Bronchial epithelial cell (primary cell): Measurements from ENCODE around the gene NUP107. TPM values are rescaled to one million over a fixed set of nuclear protein-coding genes. Genes with fewer than 3 reads are reported as not detected.

Source experiments
- DNase-seq: peaks from one replicate; pipeline ENCODE4 v3.0.0-alpha.2; 2010; ENCODE audit warnings: low read depth
- FAIRE-seq: peaks from 2 replicates; lab custom pipeline; 2011; peaks lifted over from hg19 to GRCh38; lab: Jason Lieb, UNC
- H3K27me3 ChIP-seq: 2 replicates; pipeline ENCODE4 v1.5.1; 2011; ENCODE audit warnings: low read length; ENCODE audit not compliant: control insufficient read depth, insufficient read depth
- H3K36me3 ChIP-seq: 2 replicates; pipeline ENCODE4 v1.5.1; 2011; ENCODE audit warnings: low read length; ENCODE audit not compliant: control insufficient read depth, insufficient read depth
- H3K4me3 ChIP-seq: 2 replicates; pipeline ENCODE4 v1.5.1; 2011; ENCODE audit warnings: mild to moderate bottlenecking, low read depth, low read length, control low read depth
- total RNA-seq: library from RNA; depleted of rRNA; stranded (reverse); fragments of >200 nt; gene quantifications from 2 replicates; pipeline ENCODE4 v1.2.1, GENCODE V29; 2014
- TF ChIP-seq, protein P1 (sequence below): IDR thresholded peaks from 2 replicates; pipeline ENCODE4 v1.5.1; 2011; ENCODE audit warnings: mild to moderate bottlenecking, moderate library complexity, low read length, control low read depth, inconsistent platforms; ENCODE audit not compliant: insufficient read depth, severe bottlenecking

Gene NUP107
- total RNA-seq, 1 donor from 2014 or later, result 28.7 TPM

DNA sequence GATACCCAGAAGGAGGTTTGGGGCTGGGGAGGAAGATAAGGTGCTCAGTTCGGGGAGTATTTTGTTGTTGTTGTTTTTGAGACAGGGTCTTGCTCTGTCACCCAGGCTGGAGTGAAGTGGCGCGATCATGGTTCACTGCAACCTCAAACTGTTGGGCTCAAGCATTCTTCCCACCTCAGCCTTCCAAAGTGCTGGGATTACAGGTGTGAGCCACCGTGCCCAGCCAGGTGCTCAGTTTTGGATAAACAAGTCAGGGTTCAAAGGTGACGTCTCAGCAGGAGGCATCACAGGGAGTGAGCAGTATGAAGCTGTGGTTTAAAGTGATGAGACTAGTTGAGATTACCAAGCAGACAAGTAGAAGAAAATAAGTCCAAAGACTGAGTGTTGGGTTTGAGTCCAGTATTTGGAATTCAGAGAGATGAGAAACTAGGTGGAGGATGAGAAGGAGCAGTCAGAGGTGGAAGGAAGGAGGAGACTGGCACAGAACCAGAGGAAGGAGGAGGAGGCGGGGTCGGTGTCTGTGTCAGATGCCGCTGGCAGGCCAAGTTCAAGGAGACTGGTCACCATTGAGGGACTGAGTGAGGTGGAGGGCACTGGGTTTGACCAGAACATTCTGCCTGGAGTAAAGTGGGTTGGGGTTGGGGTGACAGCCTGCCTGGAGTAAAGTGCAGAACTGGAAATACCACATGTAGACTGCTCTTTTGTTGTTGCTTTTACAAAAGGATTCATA lies 75.3 kb downstream of the NUP107 start:
- DNase-seq, result no peak
- no peak for FAIRE-seq
- Histone ChIP-seq H3K4me3 (no peak overlapping the region), H3K27me3 (no peaks in the 10 kb centered on the region), H3K36me3 (peaks cover 2% of the 10 kb centered on the region)
- TF ChIP-seq, protein P1, sequence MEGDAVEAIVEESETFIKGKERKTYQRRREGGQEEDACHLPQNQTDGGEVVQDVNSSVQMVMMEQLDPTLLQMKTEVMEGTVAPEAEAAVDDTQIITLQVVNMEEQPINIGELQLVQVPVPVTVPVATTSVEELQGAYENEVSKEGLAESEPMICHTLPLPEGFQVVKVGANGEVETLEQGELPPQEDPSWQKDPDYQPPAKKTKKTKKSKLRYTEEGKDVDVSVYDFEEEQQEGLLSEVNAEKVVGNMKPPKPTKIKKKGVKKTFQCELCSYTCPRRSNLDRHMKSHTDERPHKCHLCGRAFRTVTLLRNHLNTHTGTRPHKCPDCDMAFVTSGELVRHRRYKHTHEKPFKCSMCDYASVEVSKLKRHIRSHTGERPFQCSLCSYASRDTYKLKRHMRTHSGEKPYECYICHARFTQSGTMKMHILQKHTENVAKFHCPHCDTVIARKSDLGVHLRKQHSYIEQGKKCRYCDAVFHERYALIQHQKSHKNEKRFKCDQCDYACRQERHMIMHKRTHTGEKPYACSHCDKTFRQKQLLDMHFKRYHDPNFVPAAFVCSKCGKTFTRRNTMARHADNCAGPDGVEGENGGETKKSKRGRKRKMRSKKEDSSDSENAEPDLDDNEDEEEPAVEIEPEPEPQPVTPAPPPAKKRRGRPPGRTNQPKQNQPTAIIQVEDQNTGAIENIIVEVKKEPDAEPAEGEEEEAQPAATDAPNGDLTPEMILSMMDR, result no peak

DNA sequence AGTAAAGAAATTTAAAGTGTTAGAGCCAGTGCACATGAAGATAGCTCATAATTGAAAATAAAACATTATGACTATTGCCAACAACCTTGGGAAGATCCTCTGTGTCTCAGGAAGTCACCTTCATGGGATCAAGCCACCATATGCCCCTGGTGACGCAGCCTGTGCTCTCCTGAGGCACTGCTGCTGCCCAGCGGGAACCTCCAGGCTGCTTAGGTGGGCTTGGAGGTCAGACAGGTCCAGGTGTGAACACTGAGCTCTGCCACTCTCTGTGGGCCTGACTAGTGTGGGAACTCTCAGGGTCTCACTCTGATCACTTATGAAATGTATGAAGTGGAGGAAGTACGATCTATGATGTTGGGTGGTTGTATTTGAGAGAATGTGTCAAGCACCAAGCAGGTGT lies 75.9 kb downstream of the NUP107 start:
- DNase-seq, result no peak
- TF ChIP-seq, protein P1, result no peak
- Histone ChIP-seq H3K4me3 (no peak overlapping the region), H3K27me3 (no peaks in the 10 kb centered on the region), H3K36me3 (peaks cover 2% of the 10 kb centered on the region)
- no peak for FAIRE-seq

DNA sequence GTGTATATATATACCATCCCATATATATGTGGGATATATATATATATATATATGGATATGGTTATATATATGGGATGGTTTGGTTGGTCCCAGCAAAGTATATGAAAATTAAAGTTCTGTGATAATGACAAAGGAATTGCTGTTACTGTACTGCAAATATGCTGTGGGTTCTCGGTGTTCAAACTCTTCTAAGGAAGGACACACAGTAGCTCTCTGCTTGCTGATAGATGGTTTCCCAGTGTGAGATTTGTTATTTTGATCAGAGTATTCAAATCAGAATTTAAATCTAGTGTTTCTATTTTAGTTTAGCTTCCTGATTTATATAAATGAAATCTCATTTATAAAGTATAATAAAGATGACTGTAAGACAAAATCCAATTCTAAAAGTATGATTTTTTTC lies 78.9 kb downstream of the NUP107 start:
- FAIRE-seq (no peak), DNase-seq (no peak)
- no peaks in the 10 kb centered on the region for H3K27me3 ChIP-seq
- TF ChIP-seq, protein P1, result no peak
- peaks cover 2% of the 10 kb centered on the region for H3K36me3 ChIP-seq
- no peak overlapping the region for H3K4me3 ChIP-seq

DNA sequence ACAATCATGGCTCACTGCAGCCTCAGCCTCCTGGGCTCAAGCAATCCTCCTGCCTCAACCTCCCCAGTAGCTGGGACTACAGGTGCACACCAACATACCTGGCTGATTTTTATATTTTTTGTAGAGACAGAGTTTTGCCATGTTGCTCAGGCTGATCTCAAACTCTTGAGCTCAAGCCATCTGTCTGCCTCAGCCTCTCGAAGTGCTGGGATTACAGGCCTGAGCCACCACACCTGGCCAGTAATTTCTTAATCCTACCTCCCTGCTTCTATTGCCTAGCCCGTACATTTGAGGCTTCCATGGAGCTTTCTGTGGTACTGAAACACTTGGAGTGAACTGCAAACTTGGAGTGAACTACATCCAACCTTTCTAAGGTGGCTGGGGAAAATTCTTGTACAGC lies 79.9 kb downstream of the NUP107 start:
- TF ChIP-seq, protein P1, result no peak
- Histone ChIP-seq H3K36me3 (peaks cover 2% of the 10 kb centered on the region), H3K4me3 (no peak overlapping the region), H3K27me3 (no peaks in the 10 kb centered on the region)
- FAIRE-seq (no peak), DNase-seq (no peak)

DNA sequence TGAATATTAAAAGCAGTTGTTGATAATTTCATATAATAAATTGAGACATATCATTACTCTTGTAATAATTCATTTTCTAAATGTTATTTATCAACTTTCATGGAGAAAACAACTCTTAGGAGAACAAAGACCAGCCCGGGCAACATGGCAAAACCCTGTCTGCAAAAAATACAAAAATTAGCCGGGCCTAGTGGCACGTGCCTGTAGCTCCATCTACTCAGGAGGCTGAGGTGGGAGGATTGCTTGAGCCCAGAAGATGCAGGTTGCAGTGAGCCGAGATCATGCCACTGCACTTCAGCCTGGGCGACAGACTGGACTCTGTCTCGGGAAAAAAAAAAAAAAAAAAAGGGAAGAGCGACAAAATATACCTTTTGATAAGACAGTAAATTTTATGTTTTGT lies 80.4 kb downstream of the NUP107 start:
- TF ChIP-seq, protein P1, result no peak
- DNase-seq (no peak), FAIRE-seq (no peak)
- Histone ChIP-seq H3K4me3 (no peak overlapping the region), H3K27me3 (no peaks in the 10 kb centered on the region), H3K36me3 (peaks cover 2% of the 10 kb centered on the region)
